IPS-18a (cell line): ENCODE measurements around the gene PLCH2.

Experiments used
- H3K27ac ChIP-seq: one replicate; pipeline ENCODE4 v1.5.1; 2013; ENCODE audit warnings: low read length
- H3K27me3 ChIP-seq: one replicate; pipeline ENCODE4 v1.6.1; 2013; ENCODE audit warnings: mild to moderate bottlenecking, low read length; ENCODE audit not compliant: control insufficient read depth, insufficient read depth
- H3K36me3 ChIP-seq: one replicate; pipeline ENCODE4 v1.6.1; 2013; ENCODE audit warnings: low read depth, low read length; ENCODE audit not compliant: control insufficient read depth
- H3K4me1 ChIP-seq: one replicate; pipeline ENCODE4 v1.6.1; 2013; ENCODE audit warnings: low read depth, low read length; ENCODE audit not compliant: control insufficient read depth
- H3K4me3 ChIP-seq: one replicate; pipeline ENCODE4 v1.5.1; 2013; ENCODE audit warnings: low read length
- H3K9ac ChIP-seq: one replicate; pipeline ENCODE4 v1.6.1; 2013; ENCODE audit warnings: mild to moderate bottlenecking, low read length, moderate library complexity
- H3K9me3 ChIP-seq: one replicate; pipeline ENCODE4 v1.6.1; 2013; ENCODE audit warnings: low read depth, low read length; ENCODE audit not compliant: control insufficient read depth

The PLCH2 gene

DNA sequence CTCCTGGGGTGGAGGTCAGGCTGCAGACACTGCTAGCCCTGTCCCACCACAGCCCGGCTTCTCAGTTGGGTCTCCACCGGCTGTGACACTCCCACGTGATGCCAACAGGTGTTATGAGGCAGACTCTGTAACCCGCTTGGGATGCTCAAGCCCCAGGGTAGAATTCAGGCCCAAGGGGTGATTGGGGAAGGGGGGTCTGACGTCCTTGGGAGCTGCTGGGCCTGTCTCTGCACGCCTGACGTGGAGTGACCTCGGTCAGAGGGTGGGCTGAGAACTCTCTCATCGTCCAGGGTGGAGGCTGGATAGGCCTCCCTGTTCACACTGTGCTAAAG, 61.7 kb downstream of the PLCH2 start:
- no peak overlapping the region for H3K27ac ChIP-seq
- no peaks in the 10 kb centered on the region for H3K4me1 ChIP-seq
- H3K9me3 ChIP-seq: no peaks in the 10 kb centered on the region
- H3K27me3 ChIP-seq: peaks cover 56% of the 10 kb centered on the region
- no peaks in the 10 kb centered on the region for H3K36me3 ChIP-seq
- H3K9ac ChIP-seq: no peak overlapping the region
- no peak overlapping the region for H3K4me3 ChIP-seq

DNA sequence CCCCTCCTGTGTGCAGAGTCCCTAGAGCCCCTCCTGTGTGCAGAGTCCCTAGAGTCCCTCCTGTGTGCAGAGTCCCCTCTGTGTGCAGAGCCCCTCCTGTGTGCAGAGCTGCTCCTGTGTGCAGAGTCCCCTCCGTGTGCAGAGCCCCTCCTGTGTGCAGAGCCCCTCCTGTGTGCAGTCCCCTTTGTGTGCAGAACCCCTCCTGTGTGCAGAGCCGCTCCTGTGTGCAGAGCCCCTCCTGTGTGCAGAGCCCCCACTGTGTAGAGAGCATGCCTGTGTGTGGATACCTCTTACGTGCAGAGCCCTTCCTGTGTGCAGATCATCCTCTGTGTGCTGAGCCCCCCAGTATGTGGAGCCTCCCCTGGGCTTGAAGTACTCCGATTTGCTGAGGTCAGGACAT, 62.3 kb downstream of the PLCH2 start:
- Histone ChIP-seq H3K4me1 (no peaks in the 10 kb centered on the region), H3K9ac (no peak overlapping the region), H3K27ac (no peak overlapping the region), H3K27me3 (peaks cover 53% of the 10 kb centered on the region), H3K9me3 (no peaks in the 10 kb centered on the region), H3K4me3 (no peak overlapping the region), H3K36me3 (no peaks in the 10 kb centered on the region)

DNA sequence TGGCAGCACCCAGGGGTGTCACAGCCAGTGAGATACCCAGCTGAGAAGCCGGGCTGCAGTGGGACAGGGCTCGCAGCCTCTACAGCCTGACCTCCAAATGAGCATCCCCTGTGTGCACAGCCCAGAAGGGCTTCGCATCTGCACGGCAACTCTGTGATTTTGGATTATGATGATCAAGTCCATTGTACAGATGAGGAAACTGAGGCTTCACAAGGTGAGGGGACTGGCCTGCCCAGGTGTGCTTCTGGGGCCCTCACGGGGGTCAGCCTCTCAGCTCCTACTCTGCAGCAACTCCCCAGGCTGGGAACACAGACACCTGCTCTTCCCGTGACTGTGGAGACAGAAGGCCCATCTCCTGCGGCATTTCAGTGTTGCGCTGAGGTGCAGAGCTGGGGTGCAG, 62.8 kb downstream of the PLCH2 start:
- H3K27ac ChIP-seq: no peak overlapping the region
- H3K9me3 ChIP-seq: no peaks in the 10 kb centered on the region
- H3K4me1 ChIP-seq: no peaks in the 10 kb centered on the region
- no peak overlapping the region for H3K4me3 ChIP-seq
- H3K9ac ChIP-seq: no peak overlapping the region
- H3K27me3 ChIP-seq: peaks cover 48% of the 10 kb centered on the region
- no peaks in the 10 kb centered on the region for H3K36me3 ChIP-seq

DNA sequence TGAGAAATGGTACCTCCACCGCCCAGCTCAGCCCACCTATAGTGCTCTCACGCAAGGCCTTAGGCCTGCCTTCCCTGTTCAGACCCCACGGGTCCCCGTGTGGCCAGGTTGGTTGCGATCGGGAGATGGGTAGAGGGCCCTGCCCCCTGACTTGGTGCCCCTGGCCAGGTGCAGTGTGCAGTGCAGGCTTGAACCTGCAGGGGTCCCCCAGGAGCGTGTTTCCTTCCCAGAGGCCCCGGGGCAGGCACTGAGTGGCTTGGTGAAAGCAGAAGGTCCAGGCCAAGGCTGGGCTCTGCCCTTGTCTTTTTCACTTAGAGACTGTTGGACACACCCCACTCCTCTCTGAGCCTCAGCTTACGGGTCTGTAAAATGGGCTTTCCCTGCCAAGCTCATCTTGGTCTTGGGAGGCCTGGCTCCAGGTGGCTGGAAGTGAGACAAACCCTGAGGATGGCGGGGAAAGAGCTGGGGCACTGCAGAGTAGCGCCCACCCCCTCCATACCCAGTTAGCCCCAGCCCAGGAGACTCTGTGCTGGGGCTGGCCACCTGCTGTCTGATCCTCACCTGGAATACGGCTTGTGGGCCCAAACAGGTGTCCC, 63.3 kb downstream of the PLCH2 start:
- Histone ChIP-seq H3K4me3 (no peak overlapping the region), H3K9ac (no peak overlapping the region), H3K27ac (no peak overlapping the region), H3K9me3 (no peaks in the 10 kb centered on the region), H3K4me1 (no peaks in the 10 kb centered on the region), H3K36me3 (no peaks in the 10 kb centered on the region), H3K27me3 (peaks cover 42% of the 10 kb centered on the region)

DNA sequence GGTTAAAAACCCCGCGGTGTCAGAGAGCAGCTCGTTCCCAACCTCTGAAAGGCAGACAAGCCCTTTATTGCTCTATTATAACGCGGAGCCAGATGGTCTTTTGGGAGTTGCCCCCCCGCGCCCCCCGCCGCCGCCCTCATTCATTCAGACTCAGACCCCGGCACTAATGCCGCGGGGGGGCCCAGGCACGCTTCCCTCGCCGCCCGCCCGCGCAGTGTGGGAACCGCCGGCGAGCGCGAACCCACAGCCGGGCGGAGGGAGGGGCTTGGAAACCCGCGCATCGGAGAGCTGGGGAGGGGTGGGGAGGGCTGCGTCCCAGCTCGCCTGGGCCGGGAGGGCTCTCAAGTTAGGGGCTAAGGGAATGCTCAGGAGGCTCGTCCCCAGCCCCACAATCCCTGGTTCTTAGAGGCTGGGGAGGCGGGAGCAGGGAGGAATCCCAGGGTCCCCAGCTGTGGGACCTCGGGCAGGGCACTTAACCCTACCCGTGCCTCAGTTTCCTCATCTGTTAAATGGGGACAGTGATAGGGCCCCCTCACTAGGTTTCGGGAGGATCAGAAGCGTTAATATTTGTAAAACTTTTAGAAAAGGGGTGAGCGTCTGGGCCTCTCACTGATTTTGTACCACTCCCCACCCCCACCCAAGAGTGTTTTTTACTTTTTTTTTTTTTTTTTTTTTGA, 64.9 kb downstream of the PLCH2 start:
- H3K4me1 ChIP-seq: no peaks in the 10 kb centered on the region
- no peaks in the 10 kb centered on the region for H3K9me3 ChIP-seq
- H3K4me3 ChIP-seq: peak overlapping the region; percentile 17
- H3K9ac ChIP-seq: no peak overlapping the region
- H3K36me3 ChIP-seq: no peaks in the 10 kb centered on the region
- no peak overlapping the region for H3K27ac ChIP-seq
- H3K27me3 ChIP-seq: peaks cover 39% of the 10 kb centered on the region

DNA sequence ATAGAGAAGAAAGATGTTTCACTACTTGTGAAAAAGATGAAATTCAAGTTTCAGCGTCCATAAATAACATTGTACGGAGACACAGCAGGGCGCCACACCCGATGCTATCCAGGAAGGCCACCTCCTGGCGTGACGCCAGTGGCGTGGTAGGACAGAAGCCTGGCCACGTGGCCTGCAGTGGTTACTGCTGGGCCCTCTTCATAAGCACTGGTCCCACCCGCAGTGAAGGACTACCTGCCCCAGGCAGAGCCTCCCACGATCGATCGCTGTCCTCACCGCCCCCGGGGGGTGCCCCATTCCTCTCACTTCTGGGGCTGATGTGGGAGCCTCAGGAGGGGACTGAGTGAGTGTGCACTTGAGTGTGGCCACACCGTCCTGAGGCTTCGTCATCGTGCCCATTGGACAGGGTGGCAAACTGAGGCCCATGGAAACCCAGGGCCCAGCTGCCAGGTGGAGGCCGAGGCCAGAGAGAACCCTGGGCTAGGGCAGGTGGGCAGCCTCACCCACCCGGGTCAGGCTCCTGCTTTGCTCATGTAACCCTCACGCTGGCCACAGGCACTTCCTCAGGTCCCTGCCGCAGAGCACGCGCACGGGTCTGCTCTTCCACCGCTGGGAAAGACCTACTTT, 65.6 kb downstream of the PLCH2 start:
- no peaks in the 10 kb centered on the region for H3K9me3 ChIP-seq
- H3K27me3 ChIP-seq: peaks cover 33% of the 10 kb centered on the region
- no peak overlapping the region for H3K27ac ChIP-seq
- no peak overlapping the region for H3K4me3 ChIP-seq
- no peaks in the 10 kb centered on the region for H3K36me3 ChIP-seq
- H3K9ac ChIP-seq: no peak overlapping the region
- no peaks in the 10 kb centered on the region for H3K4me1 ChIP-seq

DNA sequence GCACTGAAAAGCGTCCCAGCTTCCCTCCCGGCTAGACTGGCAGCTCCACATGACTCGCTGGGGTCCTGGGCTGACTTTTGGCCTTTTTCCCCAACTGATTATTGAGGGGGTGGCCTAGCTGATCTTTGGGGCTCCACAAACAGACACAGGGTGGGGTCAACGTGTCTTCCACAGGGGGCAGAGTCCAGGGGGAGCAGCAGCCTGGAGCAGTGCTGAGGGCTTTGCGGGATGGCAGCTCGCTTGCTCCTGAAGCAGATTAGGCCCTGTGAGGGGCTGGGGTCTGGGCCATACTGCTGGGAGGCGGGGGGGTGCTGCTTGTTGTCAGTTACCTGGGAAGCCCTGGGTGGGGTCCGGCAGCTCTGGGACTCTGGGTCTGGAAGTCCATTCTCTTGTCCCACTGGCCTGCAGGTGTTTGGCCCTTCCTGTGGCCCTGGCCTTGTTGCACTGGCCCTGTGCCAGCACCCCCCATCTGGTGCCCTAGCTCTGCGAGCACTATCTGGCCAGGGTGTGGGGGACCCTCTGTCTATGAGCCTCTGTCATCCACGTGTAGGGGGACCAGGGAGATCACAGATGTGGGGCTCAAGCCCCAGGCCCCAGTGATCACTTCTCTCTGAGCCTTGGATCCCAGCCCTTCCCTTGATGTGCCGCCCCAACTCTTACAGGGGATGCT, 66.3 kb downstream of the PLCH2 start:
- Histone ChIP-seq H3K9me3 (no peaks in the 10 kb centered on the region), H3K36me3 (no peaks in the 10 kb centered on the region), H3K9ac (no peak overlapping the region), H3K27ac (no peak overlapping the region), H3K27me3 (peaks cover 31% of the 10 kb centered on the region), H3K4me1 (peaks cover 3% of the 10 kb centered on the region), H3K4me3 (no peak overlapping the region)

DNA sequence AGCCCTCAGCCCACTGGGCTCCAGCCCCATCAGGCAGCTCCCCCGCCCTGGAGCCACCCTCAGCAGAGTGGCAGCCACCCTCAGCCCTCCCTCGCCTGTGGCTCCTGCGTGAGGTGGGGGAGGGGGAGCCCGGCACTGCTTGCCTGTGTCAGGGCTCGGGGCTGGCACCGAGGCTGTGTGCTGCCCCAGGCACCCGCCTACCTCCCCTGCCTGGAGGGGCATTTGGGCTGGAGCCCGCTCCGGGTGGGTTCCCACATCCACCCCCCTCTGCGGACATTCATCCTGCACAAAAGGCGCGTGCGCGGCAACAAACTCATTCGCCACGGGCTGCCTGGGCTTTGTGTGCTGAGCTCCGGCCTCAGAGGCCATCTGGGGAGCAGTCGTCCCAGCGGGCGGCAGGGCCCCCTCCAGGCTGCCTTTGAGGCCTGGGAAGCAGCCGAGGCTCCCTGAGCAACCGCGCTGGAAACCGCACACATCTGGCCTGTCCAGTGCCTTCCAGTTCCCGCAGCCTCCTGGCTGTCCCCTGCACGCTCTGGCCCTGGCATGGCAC, 67.5 kb downstream of the PLCH2 start:
- Histone ChIP-seq H3K4me1 (peaks cover 14% of the 10 kb centered on the region), H3K36me3 (no peaks in the 10 kb centered on the region), H3K27ac (no peak overlapping the region), H3K9ac (no peak overlapping the region), H3K27me3 (peaks cover 31% of the 10 kb centered on the region), H3K4me3 (peak overlapping the region; percentile 21), H3K9me3 (no peaks in the 10 kb centered on the region)

DNA sequence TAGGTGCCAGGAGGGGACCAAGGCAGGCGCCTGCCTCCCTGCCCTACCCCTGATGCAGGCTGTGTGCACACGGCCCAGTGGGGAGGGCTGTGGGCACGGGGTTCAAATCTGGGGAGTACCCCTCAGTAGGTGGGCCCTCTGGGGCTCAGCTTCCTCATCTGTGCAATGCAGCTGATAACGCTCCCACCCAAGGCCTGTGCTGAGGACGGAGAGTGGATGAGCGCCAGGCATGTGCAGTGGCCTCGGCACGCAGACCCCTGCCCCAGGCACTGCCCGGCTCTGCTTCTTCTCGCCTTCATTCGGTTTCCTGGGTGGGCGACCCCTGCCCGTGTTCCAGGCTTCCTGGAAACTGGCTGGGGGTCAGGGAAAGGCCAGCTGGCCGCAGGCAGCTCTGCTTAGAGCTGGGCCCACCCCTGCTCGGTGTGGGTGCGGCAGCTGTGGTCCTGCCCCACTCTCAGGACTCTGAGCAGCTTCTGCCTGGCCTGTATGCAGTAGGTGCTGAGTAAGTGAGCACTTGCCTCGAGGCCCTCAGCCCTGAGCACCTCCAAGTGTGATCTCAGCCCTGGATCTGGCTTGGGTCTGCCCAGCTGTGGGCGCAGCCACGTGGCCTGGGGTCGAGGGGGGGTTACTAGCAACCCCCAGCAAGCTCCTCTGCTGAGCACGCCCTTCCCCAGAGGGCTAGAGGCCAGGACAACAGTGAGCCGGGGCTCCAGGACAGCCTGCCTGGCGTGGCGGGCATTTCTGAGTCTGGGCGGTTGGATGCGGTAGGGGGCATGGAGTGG, 68.2 kb downstream of the PLCH2 start:
- Histone ChIP-seq H3K9me3 (no peaks in the 10 kb centered on the region), H3K27me3 (peaks cover 31% of the 10 kb centered on the region), H3K36me3 (no peaks in the 10 kb centered on the region), H3K4me1 (peaks cover 19% of the 10 kb centered on the region), H3K4me3 (no peak overlapping the region), H3K9ac (no peak overlapping the region), H3K27ac (no peak overlapping the region)

DNA sequence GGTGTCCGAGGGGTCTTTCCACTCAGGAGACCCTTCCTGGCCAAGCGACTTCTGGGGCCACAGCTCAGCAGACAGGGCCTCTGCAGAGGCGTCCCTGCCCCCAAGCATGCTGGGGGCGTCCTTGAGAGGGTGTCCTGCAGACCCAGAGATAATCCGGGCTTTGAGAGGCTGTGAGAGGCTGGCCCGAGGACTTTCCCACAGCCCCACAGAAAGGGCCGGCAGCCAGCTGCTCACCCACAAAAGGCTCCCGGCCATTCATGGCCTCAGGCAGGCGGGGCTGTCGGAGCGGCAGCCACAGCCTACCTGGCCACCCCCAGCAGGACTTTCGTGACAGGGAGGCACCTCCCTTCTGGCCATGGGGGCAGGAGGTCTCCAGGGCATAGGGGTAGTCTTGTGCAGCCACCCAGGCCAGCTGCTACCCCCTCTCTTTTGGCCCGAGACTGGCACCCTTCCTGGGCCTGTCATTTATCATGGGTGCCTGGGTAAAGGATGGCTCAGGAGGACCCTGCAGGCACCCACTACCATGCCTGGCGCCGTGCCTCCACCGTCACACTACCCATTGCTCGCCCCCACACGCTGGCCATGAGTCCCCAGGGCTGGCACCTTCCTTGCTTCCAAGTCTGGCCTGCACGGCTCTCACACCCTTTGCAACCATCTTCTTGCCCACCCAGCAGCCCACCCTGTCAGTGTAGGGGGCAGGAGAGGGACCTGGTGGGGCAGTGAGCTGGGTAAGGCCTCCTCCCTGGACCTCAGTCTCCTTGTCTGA, 69.0 kb downstream of the PLCH2 start:
- Histone ChIP-seq H3K27ac (no peak overlapping the region), H3K27me3 (peaks cover 25% of the 10 kb centered on the region), H3K36me3 (no peaks in the 10 kb centered on the region), H3K4me3 (no peak overlapping the region), H3K9me3 (no peaks in the 10 kb centered on the region), H3K9ac (no peak overlapping the region), H3K4me1 (peaks cover 19% of the 10 kb centered on the region)
